IPS DF 4.7 (cell line): ENCODE measurements around the gene SUFU.

Source experiments
- DNase-seq: peaks from one replicate; pipeline ENCODE4 v3.0.0-alpha.2; 2013; ENCODE audit warnings: low spot score; ENCODE audit errors: extremely low read depth

Gene SUFU

DNA sequence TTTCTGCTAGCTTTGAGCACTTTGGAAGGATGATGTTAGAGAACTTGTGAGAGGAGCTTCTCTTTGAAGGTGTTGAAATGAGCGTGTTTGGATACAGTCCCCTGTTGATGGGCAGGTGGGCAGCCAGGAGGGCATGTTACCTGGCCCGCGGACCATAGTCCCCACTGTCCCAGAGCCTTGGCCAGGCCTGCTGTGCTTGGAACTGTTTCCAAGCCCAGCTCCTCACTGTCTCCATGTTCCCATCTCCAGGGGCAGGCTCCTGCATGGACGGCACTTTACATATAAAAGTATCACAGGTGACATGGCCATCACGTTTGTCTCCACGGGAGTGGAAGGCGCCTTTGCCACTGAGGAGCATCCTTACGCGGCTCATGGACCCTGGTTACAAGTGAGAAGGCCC is 113.3 kb downstream of the SUFU start:
- no peak for DNase-seq

DNA sequence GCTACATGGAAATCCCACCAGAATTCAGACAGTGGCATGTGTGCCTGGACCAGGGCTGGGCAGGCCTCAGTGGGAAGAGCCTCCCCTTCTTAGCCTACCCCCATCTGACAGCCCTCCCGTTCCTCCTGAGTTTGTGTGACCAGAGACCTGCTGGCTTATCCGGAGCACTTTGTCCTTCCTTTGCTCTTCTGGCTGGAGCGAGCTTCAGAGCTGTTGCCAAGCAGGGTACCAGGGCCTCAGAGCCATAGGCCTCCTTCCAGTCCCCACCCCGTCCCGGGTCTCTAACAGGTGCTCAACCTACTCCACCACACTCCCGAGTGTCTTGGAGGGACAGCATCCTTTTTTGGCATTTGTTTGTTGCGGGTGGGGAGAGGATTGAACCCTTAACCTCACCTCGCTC is 114.0 kb downstream of the SUFU start:
- no peak for DNase-seq

DNA sequence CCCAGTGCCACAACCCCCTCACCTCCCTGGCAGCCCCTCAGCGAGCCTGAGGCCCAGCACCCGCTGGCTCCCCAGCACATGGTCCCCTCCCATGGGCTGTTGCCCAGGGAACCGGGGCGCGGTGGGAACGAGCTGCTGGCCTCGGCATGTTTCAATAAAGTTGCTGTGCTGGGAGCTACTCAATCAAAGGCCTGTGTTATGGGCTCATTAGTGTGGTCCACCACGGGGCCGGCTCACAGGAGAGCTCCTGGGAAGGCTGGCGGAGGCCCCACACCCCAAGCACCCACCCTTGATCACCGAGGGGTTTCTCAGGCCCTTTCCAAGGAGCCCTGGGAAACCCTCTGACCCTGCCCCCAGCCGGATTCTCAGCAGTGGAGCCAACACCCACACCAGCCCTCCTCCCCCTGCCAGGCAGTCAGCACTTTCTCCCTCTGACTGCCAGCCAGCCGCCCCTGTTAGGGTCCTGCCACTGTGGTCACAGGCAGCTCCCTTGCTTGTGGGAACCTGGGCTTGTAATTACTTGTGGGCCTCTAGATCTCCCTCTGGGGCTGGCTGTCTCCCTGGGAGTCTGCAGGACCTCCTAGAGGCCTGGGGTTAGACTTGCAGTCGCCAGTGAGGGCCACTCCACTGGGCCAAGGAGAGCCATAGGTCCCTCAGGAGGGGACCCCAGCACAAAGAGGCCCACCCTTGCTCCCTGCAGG is 115.7 kb downstream of the SUFU start:
- no peak for DNase-seq

DNA sequence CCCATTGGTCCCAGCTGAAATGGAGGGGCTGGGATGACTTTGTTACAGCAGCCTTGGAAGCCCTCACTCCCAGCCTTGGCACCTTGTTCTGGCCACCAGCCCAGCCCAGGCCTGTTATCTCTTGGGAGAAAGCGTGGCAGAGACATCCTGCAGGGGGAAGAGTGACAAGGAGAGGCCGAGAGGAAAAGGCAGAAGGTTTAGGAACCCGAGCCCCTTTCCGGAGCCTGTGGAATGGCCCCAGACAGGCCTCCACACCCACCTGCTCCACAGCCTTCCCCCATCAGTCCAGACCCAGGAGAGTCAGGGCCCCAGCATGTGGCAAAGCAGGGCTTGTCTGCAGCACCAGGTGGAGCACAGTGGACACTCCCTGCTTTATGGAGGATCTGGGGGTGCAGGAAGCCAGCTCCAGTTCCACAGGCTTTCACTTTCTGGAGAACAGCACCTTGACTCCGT is 116.4 kb downstream of the SUFU start:
- DNase-seq: no peak

DNA sequence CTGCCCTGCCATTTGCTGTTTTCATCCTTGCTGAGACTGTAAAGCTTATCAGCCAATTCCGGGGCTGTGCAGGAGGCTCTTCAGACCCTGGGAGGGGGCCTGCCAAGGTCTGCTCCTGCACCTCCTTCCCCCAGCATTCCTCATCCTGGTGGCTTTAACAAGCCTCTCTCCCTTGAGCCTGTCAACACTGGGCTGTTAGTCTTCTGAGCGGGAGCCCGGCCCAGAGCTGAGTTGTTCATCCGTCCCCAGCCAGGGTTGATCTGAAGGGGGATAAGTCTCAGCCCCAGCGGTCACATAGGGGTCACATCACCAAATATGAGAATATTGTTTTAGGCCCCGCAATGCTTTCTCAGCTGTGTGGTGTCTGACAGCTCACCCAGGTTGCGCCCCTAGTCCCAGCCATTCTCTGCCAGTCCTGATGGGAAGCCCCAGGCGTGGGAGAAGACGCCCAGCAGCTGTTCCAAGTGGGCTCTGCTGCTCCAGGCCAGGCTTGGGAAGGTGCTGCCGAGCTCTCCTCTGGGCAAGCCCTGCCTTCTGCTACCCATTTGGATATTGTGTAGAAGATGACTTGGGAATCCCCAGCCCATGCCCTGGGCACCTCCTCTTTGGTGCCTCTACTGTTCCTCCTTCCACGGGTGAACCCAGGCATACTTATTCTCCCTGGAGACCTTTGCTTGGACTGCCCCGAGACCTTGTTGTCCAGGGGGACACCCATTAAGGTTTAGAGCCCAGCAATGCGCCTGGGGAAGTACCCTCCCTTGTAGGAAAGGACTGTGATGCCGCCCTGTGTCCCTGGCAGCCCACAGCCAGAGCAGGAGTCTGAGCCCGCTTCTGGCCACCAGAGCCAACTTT is 117.0 kb downstream of the SUFU start:
- DNase-seq: no peak

DNA sequence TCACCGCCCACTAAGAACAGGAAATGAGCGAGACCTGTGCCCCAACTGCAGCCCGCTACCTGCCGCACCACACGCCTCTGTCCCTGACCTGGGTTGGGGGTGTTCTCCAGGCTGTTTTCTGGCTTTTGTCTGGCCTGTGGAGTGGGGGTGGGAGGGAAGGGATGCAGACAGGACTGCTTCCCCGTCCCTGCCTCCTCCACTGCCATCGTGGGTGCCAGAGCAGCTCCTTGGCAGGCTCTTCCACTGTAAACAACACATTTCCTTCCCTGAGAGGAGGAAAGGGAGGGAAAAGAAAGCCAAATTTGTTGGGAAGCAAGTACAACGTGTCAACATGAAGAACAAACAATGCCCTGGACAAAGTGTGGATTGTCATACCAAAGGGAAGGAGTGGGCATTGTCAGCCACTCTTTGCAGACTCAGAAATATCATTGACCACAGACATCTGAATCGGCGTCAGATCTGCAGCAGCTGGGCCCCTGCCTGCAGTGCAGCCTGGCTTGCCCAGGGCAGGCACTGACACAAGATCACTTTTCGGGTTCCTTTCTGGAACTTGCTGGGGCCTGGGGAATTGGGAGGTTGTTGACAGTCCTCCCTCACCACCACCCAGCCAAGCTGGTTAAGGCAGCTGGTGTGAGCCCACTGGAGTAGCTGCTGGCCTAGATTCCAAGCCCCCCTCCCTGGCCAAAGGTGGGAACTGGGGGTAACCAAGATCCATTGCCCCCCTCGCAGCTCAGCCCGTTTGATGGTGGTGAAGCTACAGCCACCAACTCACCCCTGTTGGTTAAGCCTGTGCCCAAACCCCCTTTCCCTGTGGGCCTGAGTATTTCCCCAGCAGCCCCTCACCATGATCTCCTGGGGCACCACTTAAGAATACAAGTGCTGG is 117.9 kb downstream of the SUFU start:
- DNase-seq: no peak

DNA sequence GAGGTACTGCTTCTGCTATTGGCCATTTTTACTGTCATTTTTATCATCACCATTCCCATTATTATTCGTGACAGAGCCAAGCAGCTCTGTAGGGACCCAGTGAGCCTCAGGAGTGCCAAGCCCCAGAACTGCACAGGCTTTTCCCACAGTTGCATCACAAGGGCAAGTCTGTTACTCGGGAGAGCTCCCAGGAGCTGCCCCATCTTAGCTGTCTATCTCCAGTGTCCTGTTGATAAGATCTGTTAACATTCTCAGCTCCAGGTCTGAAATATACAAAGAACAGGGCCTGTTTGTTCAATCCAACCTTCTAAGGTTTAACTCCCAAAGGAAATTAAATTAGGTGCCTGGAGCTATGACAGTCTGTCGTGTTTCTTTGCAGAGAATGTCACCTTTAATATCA is 120.3 kb downstream of the SUFU start:
- no peak for DNase-seq

DNA sequence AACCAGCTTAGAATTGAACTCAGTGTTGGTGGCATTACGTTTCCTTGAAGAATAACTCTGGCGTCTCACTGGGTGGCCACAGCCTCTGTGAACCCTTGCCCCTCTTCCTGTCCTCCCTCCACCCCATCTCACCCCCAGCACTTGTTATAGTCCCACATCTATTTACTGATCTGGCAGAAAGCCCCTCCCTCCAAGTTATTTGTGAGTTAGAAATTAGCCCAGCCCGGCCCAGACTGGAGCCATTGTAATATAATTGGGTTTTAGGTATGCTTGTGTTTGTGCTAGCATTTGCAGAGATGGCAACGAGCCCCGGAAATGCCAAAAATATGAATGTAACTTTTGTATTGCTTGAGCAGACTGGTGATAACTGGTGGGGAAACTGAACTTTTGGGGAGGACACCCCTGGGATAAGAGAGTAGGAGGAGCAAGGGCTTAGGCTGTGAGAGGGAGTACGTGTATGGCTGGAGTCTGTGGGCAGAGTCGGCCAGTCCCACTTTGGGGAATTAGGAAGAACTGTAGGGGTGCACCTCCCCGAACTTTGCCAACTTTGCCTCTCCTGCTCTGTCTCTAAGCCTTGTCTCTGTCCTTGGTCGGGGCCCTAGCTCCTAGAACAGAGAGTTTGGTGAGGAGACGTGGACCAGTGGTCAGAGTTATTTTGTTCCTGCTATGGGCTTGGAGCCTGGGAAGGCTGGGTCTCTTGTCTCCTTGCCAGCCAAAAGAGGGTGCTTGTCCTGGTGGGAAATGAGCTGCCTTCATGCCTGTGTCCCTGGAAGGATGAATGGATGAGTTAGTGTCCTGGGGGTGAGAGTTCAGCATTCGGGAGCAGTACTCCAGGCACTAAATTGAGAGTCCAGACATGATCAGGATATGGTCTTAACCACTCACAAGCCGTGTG is 121.2 kb downstream of the SUFU start:
- DNase-seq: no peak

DNA sequence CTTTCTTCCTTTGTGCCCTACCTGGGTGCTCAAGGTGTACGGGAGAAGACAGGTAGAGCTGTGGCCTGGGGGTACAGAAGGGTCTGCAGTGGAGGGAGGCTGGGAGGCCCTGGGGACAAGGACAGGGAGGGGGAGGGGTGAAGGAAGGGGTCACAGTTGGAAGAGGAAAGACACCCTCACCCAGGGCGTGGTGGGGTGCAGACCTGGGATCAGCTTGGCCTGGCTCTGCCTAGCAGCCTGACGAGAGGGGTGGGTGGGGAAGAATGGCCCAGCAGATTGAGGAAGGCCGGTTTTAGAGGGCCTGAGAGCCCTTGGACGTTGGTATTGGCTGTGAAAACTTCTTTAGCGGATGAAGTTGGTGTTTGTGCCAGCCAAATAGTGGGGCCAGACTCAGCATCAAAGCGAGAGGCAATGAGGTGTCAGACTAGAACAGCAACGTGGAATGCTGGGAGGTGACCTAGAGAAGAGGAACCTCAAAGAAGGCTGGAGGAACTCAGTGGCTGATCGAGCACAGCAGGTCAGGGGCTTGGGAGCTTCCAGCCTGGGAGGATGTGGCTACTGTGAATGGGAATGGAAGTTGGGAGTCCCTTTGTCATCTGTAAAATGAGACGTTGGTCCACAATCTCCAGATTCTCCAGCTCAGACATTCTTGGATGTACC is 122.4 kb downstream of the SUFU start:
- DNase-seq: no peak

DNA sequence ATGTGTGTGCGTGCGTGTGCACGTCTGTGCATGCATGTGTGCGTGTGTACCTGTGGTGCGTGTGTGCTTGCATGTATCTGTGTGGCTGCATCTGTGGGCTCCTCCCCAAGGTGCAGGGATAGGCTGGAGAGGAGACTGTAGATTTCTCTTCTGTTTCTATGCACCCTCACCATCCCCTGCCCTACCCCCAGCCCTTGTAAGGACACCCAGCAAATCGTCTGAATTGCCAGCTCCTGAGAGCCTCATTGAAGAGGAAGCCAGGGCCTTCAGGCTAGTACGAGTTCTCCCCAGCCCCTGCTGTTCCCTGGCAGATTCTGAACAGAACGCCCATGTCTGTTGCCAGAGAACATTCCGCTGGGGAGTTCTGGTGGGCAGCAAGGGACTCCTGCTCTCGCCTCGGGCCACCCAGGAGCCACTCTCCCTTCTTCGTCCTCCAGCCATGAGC is 123.5 kb downstream of the SUFU start:
- no peak for DNase-seq

DNA sequence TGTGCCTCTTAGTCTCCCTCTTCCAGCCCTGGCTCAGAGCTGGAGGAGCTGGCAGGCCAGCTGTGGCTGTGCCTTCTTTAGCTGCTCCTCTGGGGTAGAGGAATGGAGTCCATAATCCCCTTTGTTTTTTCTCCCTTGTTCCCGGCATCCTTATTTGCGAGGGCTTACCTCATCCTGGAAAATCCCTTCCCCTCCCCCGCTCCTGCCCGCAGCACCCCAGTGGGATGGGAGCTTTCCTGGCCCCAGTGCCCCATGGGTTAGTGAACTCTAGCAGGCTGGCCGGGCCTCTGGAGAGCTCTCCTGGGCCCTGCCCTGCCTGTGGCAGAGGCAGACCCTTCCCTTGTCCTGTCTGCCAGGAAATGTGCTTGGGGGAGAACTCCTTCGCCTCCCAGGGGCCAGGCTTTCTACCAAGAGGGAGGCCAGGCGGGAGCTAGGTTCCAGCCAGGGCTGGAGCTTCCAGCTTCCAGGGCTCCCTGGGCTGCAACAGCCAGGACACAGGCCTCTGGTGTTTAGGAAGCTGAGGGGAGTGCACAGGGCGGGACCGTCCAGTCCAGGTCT is 124.0 kb downstream of the SUFU start:
- DNase-seq: no peak

DNA sequence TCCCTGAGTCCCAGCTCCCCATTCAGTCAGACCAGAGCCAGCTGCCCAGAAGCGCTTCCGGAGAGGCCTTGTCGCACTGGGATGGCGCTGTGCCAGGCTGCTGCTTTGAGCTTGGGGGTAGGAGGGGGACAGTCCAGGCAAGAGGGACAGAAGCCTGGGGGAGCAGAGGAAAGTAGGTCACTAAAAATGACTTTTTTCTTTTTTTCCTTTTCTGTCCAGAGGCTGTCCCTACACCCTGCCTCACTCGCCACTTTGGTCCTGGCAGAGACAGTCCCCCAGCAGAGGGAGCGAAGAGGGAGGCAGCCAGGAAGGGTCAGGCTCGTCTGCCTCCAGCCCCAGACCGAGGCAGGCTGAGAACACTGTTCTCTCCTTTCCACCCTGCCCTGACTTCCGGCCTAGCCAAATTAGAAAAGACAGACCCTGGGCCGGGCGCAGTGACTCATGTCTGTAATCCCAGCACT is 124.7 kb downstream of the SUFU start:
- DNase-seq: no peak

DNA sequence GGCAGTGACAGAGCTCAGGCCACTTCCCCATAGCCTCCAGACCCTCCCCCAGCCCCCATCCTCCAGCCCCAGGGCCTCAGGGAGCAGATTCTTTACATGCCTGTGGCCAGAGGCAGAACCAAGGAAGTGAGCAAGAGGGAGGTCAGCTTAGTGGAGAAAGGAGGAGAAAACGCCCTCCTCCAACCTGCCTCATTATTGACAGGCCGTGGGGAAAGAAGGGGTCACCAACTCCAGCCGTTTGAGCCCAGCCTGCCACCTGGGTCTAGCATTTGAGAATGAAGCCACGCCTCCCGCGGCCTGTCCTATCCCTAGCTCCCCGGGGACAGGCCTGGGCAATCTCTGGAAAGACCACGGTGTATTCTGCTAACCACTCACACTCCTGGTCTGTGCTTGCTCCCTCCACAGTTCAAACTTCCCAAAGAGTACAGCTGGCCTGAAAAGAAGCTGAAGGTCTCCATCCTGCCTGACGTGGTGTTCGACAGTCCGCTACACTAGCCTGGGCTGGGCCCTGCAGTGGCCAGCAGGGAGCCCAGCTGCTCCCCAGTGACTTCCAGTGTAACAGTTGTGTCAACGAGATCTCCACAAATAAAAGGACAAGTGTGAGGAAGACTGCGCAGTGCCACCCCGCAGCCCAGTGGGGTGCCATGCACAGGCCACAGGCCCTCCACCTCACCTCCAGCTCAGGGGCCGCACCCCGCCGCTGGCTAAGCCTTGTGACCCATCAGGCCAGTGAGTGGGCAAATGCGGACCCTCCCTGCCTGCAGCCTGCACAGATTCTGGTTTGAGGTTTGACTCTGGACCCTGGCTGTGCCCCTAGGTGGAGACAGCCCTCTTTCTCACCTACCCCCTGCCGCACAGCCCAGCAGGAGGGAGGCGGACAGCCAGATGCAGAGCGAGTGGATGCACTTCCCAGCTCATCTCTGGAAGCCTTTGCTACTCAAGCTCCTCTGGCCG is 126.2 kb downstream of the SUFU start:
- no peak for DNase-seq

DNA sequence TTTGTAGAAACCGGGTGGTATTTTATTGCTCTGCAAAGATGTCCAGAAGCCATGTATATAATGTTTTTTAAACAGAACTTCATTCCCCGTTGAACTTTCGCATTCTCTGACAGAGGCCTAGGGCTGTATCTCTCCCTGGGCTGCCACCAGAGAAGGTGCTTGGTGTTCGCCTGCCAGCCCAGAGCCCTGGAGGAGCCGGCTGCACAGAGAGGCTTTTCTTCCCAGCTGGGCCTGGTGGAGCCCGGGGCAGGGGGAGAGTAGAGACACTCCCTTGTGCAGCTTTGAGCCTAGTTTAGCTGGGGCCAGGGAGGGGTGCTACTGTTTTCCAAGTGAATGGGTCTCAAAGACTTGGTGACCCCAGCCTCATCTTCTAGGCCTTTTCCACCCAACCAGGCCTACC is 126.9 kb downstream of the SUFU start:
- no peak for DNase-seq

DNA sequence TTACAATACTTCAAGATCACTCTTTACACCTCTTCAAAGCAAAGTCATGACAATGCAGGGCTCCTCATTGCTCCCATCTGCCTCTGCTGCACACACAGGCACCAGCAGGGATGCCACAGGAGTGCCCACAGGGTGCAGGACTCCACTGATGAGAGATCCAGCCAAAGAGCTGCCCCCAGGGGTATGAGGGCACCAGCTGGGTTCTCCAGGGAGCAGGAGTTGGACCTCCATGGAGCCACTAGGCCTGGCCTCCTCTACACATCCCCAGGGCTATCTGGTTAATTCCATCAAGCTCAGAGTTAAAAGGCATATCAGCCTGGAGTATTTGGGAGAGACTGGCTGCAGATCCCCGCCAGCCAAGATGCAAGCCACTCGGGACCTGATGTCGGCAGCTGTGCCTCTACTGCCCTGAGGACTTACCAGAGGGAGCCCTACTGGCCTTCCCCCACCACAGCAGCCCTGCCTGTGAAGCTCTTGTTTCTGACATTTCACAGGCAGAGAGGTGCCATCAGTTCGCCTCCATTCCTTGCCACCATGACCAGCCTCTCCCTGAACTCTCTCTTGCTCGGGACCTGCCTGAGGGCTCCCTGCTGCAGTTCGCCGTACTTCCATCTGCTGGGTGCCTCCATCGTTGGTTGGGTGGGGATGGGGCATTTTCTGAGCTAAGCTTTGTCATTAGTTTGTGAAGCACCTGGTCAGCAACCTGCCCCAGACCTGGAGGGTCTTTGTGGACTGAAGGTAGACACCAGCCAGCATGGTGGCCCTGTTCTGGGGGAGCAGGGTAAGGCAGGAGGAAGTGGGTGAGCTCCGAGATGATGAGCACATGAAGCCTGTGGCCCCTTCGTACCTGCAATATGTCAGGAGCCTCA is 128.0 kb downstream of the SUFU start:
- DNase-seq: no peak

DNA sequence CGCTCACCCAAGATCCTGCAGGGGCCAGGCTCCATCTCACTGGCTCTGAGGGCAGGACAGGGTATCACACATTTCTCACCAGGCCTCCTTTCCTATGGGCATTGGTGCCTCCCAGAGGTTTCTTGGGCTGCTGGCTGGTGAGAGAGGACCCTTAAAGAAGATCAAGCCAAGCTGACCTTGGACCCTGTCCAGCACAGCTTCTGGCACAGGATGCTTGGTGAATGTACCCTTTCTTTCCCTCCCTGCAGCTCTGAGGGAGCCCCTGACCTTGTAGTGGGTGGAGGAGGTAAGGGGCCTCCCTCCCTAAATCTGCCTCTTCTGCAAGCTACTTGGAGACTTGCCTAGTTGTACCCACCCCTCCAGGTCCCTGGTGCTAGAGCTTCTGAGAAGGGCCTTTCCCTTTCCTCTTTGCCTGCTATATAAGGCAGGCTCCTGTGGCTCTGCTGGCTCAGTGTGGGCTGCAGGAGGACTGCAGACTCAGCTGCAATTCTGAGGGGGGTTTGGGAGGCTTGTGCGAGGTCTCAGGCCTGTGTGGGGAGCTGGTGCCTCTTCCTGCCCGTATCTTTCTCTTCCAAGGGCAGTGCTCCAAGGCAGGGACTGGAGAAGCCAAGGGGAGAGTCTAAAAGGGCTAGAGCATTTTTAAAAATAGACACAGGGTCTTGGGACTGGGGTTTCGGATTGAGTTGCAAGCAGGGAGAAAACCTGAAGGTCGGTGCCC is 128.8 kb downstream of the SUFU start:
- no peak for DNase-seq

DNA sequence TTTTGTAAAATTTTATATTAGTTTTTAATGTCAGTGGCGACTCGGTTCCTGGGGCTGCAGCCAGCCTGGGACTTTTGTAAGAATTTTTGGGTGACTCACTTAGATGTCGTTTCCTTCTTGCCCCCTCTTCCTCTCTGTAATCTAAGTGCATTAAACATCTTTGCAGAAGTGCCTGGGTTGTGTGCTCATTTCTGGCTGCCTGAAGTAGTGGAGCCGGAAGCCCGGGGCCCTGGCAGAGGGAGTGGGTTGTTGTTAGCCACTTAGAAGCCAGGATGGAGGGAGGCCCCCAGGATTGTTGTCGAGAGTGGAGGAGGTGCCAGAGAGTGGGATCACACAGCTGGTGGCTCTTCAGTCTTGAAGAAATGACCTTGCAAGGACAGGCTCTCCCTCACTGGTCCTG is 129.5 kb downstream of the SUFU start:
- DNase-seq: no peak
